Liver (tissue), 9 donors: ENCODE results near the gene MARCHF2. TPM values are rescaled to one million over a fixed set of nuclear protein-coding genes. Genes with fewer than 3 reads are reported as not detected.

ENCODE experiments used
- DNase-seq: peaks from one replicate; pipeline ENCODE4 v3.0.0-alpha.2; 2017; ENCODE audit warnings: low spot score
- H3K27ac ChIP-seq, 2 donors: one replicate each; pipeline ENCODE4 v1.7.0; 2013; ENCODE audit warnings: inconsistent platforms in 2 of 2, low read length in 2 of 2, control low read depth in 1 of 2, low read depth in 1 of 2, mild to moderate bottlenecking in 1 of 2
- H3K27me3 ChIP-seq, 4 donors: one replicate each; pipeline versions ENCODE4 v1.6.1 to v1.7.0; 2013; ENCODE audit warnings: low read length in 3 of 4, inconsistent platforms in 1 of 4, mild to moderate bottlenecking in 1 of 4, moderate library complexity in 1 of 4; ENCODE audit not compliant: control insufficient read depth in 4 of 4, insufficient read depth in 4 of 4
- H3K36me3 ChIP-seq, 4 donors: one replicate each; pipeline versions ENCODE4 v1.6.1 to v1.7.0; 2013; ENCODE audit warnings: low read length in 3 of 4, mild to moderate bottlenecking in 3 of 4, low read depth in 1 of 4, moderate library complexity in 1 of 4; ENCODE audit not compliant: control insufficient read depth in 4 of 4, insufficient read depth in 3 of 4
- H3K4me1 ChIP-seq, 4 donors: one replicate each; pipeline versions ENCODE4 v1.6.1 to v1.7.0; 2013; ENCODE audit warnings: low read length in 3 of 4, mild to moderate bottlenecking in 3 of 4, moderate library complexity in 1 of 4; ENCODE audit not compliant: control insufficient read depth in 4 of 4, insufficient read depth in 4 of 4
- H3K4me3 ChIP-seq, 3 donors: one replicate each; pipeline versions ENCODE4 v1.6.1 to v1.7.0; 2013; ENCODE audit warnings: low read length in 3 of 3, control low read depth in 1 of 3, low read depth in 1 of 3, mild to moderate bottlenecking in 1 of 3
- H3K9ac ChIP-seq, 2 donors: one replicate each; pipeline ENCODE4 v1.7.0; 2013; ENCODE audit warnings: low read length in 2 of 2, mild to moderate bottlenecking in 2 of 2, moderate library complexity in 2 of 2, control low read depth in 1 of 2, low read depth in 1 of 2
- H3K9me3 ChIP-seq, 4 donors: one replicate each; pipeline versions ENCODE4 v1.6.1 to v1.7.0; 2013; ENCODE audit warnings: low read length in 3 of 4; ENCODE audit not compliant: control insufficient read depth in 4 of 4
- EGR1 ChIP-seq, 2 donors: IDR thresholded peaks; 2 replicates each; pipeline ENCODE4 v1.6.1; 2016 to 2018; ENCODE audit warnings: antibody characterized with exemption in 2 of 2, low read depth in 2 of 2
- FOXA1 ChIP-seq: IDR thresholded peaks from 2 replicates; pipeline ENCODE4 v1.6.1; 2016; ENCODE audit warnings: antibody characterized with exemption
- FOXA2 ChIP-seq: IDR thresholded peaks from 2 replicates; pipeline ENCODE4 v1.6.1; 2016; ENCODE audit warnings: antibody characterized with exemption
- GABPA ChIP-seq, 2 donors: IDR thresholded peaks in 1 of 2; conservative IDR thresholded peaks in 1 of 2; 2 replicates each; pipeline ENCODE4 v1.6.1; 2016; ENCODE audit warnings: antibody characterized with exemption in 2 of 2, mild to moderate bottlenecking in 1 of 2, moderate library complexity in 1 of 2
- HNF4A ChIP-seq, 2 donors: conservative IDR thresholded peaks; 2 replicates each; pipeline ENCODE4 v1.6.1; 2016; ENCODE audit warnings: antibody characterized with exemption in 2 of 2, mild to moderate bottlenecking in 2 of 2
- HNF4G ChIP-seq: IDR thresholded peaks from 2 replicates; pipeline ENCODE4 v1.6.1; 2016; ENCODE audit warnings: antibody characterized with exemption
- JUND ChIP-seq, 2 donors: IDR thresholded peaks; 2 replicates each; pipeline ENCODE4 v1.6.1; 2016; ENCODE audit warnings: antibody characterized with exemption in 2 of 2
- NR2F2 ChIP-seq: IDR thresholded peaks from 2 replicates; pipeline ENCODE4 v1.6.1; 2016; ENCODE audit warnings: antibody characterized with exemption
- SP1 ChIP-seq: IDR thresholded peaks from 2 replicates; pipeline ENCODE4 v1.6.1; 2018; ENCODE audit warnings: antibody characterized with exemption, mild to moderate bottlenecking
- TAF1 ChIP-seq: conservative IDR thresholded peaks from 2 replicates; pipeline ENCODE4 v1.6.1; 2016; ENCODE audit warnings: antibody characterized with exemption, mild to moderate bottlenecking
- YY1 ChIP-seq: IDR thresholded peaks from 2 replicates; pipeline ENCODE4 v1.6.1; 2016; ENCODE audit warnings: antibody characterized with exemption, mild to moderate bottlenecking
- WGBS: extraction: QIAGEN DNeasy Blood & Tissue Kit; methylation state at CpG from one replicate; pipeline ENCODE4 v1.1.7; 2013; 5-methylcytosine and 5-hydroxymethylcytosine counted together
- polyA plus RNA-seq, 2 donors: library from polyadenylated mRNA; stranded (reverse) in 1 of 2; unstranded in 1 of 2; fragments of 200-250 nt in 1 of 2; fragments of >200 nt in 1 of 2; fragmentation: Nextera tagmentation in 1 of 2; extraction: Ambion mirVana in 1 of 2; gene quantifications; one replicate each; pipeline versions ENCODE4 v1.2.1 to v1.2.3, GENCODE V29; 2013 to 2015
- total RNA-seq, 2 donors: library from RNA; depleted of rRNA; stranded (reverse); fragments of >200 nt; gene quantifications; one replicate each; pipeline ENCODE4 v1.2.3, GENCODE V29; 2014
- TF ChIP-seq, protein P1 (sequence below): IDR thresholded peaks from 2 replicates; pipeline ENCODE4 v1.6.1; 2016; ENCODE audit warnings: antibody characterized with exemption
- TF ChIP-seq, protein P2 (sequence below): fragments of 150-350 bp; IDR thresholded peaks from 2 replicates; pipeline ENCODE4 v1.5.1; 2017; ENCODE audit warnings: improper control_type of control experiment, low read depth, low read length; ENCODE audit not compliant: missing input control
- TF ChIP-seq, protein P3 (sequence below): IDR thresholded peaks from 2 replicates; pipeline ENCODE4 v1.6.1; 2016; ENCODE audit warnings: antibody characterized with exemption
- TF ChIP-seq, protein P4 (sequence below): IDR thresholded peaks from 2 replicates; pipeline ENCODE4 v1.6.1; 2016; ENCODE audit warnings: antibody characterized with exemption
- TF ChIP-seq, protein P5 (sequence below): IDR thresholded peaks from 2 replicates; pipeline ENCODE4 v1.6.1; 2016; ENCODE audit warnings: antibody characterized with exemption, mild to moderate bottlenecking
- donor health status: healthy.
- donor health status: healthy.
- donor health status: healthy.
- donor health status: healthy.
- donor health status: healthy.

Gene MARCHF2
- total and polyA plus RNA-seq, 4 donors = 21.6 to 89.5 (median 58.8) TPM

DNA sequence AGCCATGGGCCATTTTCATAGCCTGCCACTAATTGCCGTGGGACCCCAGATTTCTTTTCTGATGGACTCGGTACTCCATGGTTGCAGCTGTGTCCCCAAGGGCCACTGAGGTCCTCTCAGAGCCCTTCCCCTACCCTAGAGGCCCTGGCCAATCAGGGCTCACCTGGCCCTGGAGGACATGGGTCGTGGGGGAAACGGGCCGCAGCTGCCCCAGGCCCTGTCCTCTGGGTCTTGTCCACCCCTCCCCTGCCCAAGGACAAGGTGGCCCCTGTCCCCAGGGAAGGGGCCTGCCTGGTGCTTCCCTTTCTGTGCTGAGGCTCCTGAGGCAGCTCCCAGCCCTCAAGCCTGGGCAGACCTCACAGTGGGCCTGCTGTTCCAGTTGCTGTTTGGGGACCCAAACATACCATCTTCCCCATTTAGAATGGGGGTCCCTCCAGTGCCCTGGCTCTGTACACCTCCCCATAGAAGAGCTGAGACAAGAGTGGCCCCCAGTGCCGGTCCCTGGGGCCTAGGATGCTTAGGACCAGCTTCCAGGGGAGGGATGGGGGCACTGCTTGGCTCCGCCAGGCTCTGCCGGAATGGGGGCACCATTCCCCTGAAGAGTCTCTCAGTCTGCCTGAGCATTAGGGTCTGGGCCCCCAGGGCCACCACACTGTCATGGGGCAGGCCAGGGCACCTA lies 19.8 kb upstream of the MARCHF2 start:
- no peak overlapping the region for H3K9ac ChIP-seq
- no peaks in the 10 kb centered on the region for H3K9me3 ChIP-seq
- H3K27me3 ChIP-seq = no peaks in the 10 kb centered on the region
- peaks cover 15 to 62% (median 48%) of the 10 kb centered on the region in 4 donors for H3K4me1 ChIP-seq
- no peak for DNase-seq
- peak overlapping the region; percentile 36 to 47 for H3K27ac ChIP-seq
- peaks cover 0 to 2% (median 0%) of the 10 kb centered on the region in 4 donors for H3K36me3 ChIP-seq
- 89% methylated on average over 8 of the region's 8 CpGs for WGBS
- TF ChIP-seq YY1 = no peak
- TF ChIP-seq NR2F2 = no peak
- no peak for TF ChIP-seq FOXA1
- TF ChIP-seq SP1 = no peak
- TF ChIP-seq FOXA2 = no peak
- TF ChIP-seq TAF1 = no peak
- no peak for TF ChIP-seq HNF4A (conservative IDR thresholded peaks at IDR 0.05)
- TF ChIP-seq GABPA (IDR thresholded peaks at IDR 0.05 in 1 of 2, conservative IDR thresholded peaks at IDR 0.05 in 1 of 2) = no peak
- TF ChIP-seq, protein P1, sequence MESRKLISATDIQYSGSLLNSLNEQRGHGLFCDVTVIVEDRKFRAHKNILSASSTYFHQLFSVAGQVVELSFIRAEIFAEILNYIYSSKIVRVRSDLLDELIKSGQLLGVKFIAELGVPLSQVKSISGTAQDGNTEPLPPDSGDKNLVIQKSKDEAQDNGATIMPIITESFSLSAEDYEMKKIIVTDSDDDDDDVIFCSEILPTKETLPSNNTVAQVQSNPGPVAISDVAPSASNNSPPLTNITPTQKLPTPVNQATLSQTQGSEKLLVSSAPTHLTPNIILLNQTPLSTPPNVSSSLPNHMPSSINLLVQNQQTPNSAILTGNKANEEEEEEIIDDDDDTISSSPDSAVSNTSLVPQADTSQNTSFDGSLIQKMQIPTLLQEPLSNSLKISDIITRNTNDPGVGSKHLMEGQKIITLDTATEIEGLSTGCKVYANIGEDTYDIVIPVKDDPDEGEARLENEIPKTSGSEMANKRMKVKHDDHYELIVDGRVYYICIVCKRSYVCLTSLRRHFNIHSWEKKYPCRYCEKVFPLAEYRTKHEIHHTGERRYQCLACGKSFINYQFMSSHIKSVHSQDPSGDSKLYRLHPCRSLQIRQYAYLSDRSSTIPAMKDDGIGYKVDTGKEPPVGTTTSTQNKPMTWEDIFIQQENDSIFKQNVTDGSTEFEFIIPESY = no peak
- TF ChIP-seq, protein P2, sequence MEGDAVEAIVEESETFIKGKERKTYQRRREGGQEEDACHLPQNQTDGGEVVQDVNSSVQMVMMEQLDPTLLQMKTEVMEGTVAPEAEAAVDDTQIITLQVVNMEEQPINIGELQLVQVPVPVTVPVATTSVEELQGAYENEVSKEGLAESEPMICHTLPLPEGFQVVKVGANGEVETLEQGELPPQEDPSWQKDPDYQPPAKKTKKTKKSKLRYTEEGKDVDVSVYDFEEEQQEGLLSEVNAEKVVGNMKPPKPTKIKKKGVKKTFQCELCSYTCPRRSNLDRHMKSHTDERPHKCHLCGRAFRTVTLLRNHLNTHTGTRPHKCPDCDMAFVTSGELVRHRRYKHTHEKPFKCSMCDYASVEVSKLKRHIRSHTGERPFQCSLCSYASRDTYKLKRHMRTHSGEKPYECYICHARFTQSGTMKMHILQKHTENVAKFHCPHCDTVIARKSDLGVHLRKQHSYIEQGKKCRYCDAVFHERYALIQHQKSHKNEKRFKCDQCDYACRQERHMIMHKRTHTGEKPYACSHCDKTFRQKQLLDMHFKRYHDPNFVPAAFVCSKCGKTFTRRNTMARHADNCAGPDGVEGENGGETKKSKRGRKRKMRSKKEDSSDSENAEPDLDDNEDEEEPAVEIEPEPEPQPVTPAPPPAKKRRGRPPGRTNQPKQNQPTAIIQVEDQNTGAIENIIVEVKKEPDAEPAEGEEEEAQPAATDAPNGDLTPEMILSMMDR = no peak
- TF ChIP-seq EGR1 (IDR thresholded peaks at IDR 0.05; ENCODE audit: low read depth in 2 of 2) = no peak
- TF ChIP-seq, protein P3, sequence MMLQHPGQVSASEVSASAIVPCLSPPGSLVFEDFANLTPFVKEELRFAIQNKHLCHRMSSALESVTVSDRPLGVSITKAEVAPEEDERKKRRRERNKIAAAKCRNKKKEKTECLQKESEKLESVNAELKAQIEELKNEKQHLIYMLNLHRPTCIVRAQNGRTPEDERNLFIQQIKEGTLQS = no peak
- no peak for TF ChIP-seq JUND (IDR thresholded peaks at IDR 0.05)
- TF ChIP-seq HNF4G = no peak
- TF ChIP-seq, protein P4, sequence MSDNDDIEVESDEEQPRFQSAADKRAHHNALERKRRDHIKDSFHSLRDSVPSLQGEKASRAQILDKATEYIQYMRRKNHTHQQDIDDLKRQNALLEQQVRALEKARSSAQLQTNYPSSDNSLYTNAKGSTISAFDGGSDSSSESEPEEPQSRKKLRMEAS = no peak
- TF ChIP-seq, protein P5, sequence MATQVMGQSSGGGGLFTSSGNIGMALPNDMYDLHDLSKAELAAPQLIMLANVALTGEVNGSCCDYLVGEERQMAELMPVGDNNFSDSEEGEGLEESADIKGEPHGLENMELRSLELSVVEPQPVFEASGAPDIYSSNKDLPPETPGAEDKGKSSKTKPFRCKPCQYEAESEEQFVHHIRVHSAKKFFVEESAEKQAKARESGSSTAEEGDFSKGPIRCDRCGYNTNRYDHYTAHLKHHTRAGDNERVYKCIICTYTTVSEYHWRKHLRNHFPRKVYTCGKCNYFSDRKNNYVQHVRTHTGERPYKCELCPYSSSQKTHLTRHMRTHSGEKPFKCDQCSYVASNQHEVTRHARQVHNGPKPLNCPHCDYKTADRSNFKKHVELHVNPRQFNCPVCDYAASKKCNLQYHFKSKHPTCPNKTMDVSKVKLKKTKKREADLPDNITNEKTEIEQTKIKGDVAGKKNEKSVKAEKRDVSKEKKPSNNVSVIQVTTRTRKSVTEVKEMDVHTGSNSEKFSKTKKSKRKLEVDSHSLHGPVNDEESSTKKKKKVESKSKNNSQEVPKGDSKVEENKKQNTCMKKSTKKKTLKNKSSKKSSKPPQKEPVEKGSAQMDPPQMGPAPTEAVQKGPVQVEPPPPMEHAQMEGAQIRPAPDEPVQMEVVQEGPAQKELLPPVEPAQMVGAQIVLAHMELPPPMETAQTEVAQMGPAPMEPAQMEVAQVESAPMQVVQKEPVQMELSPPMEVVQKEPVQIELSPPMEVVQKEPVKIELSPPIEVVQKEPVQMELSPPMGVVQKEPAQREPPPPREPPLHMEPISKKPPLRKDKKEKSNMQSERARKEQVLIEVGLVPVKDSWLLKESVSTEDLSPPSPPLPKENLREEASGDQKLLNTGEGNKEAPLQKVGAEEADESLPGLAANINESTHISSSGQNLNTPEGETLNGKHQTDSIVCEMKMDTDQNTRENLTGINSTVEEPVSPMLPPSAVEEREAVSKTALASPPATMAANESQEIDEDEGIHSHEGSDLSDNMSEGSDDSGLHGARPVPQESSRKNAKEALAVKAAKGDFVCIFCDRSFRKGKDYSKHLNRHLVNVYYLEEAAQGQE = no peak
- no peak overlapping the region for H3K4me3 ChIP-seq
